OCI-LY7 (cell line): ENCODE measurements around the gene PFKFB2. TPM values are rescaled to one million over a fixed set of nuclear protein-coding genes. Genes with fewer than 3 reads are reported as not detected.

ENCODE experiments used
- BruUV-seq: library from RNA; stranded (reverse); fragments of 400-500 nt; replicated peaks from 2 replicates; lab custom pipeline; 2021; lab: Mats Ljungman, UMichigan
- CTCF ChIA-PET: fragments of 300-600 bp; sonication (Branson Sonifier 250); formaldehyde crosslinking; loops from one replicate; lab custom pipeline; 2022; ENCODE audit warnings: antibody characterized with exemption; ENCODE audit not compliant: unreplicated experiment; lab: Charles Lee
- POLR2A ChIA-PET: fragments of 300-600 bp; sonication (Branson Sonifier 250); formaldehyde crosslinking; loops from one replicate; lab custom pipeline; 2022; ENCODE audit warnings: antibody characterized with exemption; lab: Charles Lee
- DNase-seq: peaks from one replicate; pipeline ENCODE4 v3.0.0-alpha.2; 2015; ENCODE audit warnings: low spot score
- H2AFZ ChIP-seq: fragments of 200-600 bp; sonication (generic), shearing (Covaris generic); 2 replicates; pipeline ENCODE4 v1.6.1; 2014; ENCODE audit warnings: mild to moderate bottlenecking, antibody characterized with exemption, low read length, moderate library complexity
- H3K27ac ChIP-seq: fragments of 200-600 bp; sonication (generic); 2 replicates; pipeline ENCODE4 v1.5.1; 2014; ENCODE audit warnings: mixed run types, low read depth, mild to moderate bottlenecking, moderate library complexity, low read length, inconsistent platforms; ENCODE audit not compliant: poor library complexity, severe bottlenecking
- H3K36me3 ChIP-seq: fragments of 200-600 bp; sonication (generic); 2 replicates; pipeline ENCODE4 v1.6.1; 2014; ENCODE audit warnings: mild to moderate bottlenecking, antibody characterized with exemption, low read length, moderate library complexity, mixed read lengths; ENCODE audit not compliant: insufficient read depth
- H3K4me1 ChIP-seq: fragments of 200-600 bp; sonication (generic); 2 replicates; pipeline ENCODE4 v1.5.1; 2014; ENCODE audit warnings: mild to moderate bottlenecking, low read length; ENCODE audit not compliant: insufficient read depth, poor library complexity, severe bottlenecking
- H3K4me2 ChIP-seq: fragments of 200-600 bp; sonication (generic); 2 replicates; pipeline ENCODE4 v1.6.1; 2014; ENCODE audit warnings: mild to moderate bottlenecking, low read length
- H3K4me3 ChIP-seq: fragments of 200-600 bp; sonication (generic); 2 replicates; pipeline ENCODE4 v1.5.1; 2014; ENCODE audit warnings: mild to moderate bottlenecking, low read depth, low read length; ENCODE audit not compliant: poor library complexity, severe bottlenecking
- H3K79me2 ChIP-seq: fragments of 200-600 bp; sonication (generic); 2 replicates; pipeline ENCODE4 v1.6.1; 2016; ENCODE audit warnings: low read depth, mild to moderate bottlenecking, low read length, moderate library complexity, mixed read lengths; ENCODE audit not compliant: insufficient read depth
- H3K9me2 ChIP-seq: fragments of 200-600 bp; sonication (generic); 2 replicates; pipeline ENCODE4 v1.6.1; 2016; ENCODE audit warnings: mild to moderate bottlenecking, low read length, mixed read lengths; ENCODE audit not compliant: insufficient read depth
- H3K9me3 ChIP-seq: fragments of 200-600 bp; sonication (generic); 2 replicates; pipeline ENCODE4 v1.6.1; 2014; ENCODE audit warnings: mild to moderate bottlenecking, mixed run types, low read length, mixed read lengths
- H4K20me1 ChIP-seq: fragments of 200-600 bp; sonication (generic); 2 replicates; pipeline ENCODE4 v1.6.1; 2014; ENCODE audit warnings: mild to moderate bottlenecking, antibody characterized with exemption, low read length, moderate library complexity, mixed read lengths; ENCODE audit not compliant: insufficient read depth
- EZH2phosphoT487 ChIP-seq: fragments of 200-600 bp; sonication (generic); IDR thresholded peaks from 2 replicates; pipeline ENCODE4 v1.6.1; 2018; ENCODE audit warnings: low read depth, borderline replicate concordance, mild to moderate bottlenecking, mixed run types, antibody characterized with exemption, low read length, moderate library complexity, mixed read lengths
- intact Hi-C: fragments of 100-400 bp; cut with micrococcal nuclease; formaldehyde crosslinking; loops from one replicate; pipeline ENCODE4 v1.10.0; 2022; ENCODE audit not compliant: unreplicated experiment
- total RNA-seq, 2 experiments: library from RNA; depleted of rRNA in 1 of 2; stranded (reverse); fragments of >200 nt in 1 of 2; shearing (Covaris generic) in 1 of 2; gene quantifications; 2 replicates each; pipeline ENCODE4 v1.2.3, GENCODE V29; 2014 to 2022
- TF ChIP-seq, protein P1 (sequence below): fragments of 200-600 bp; sonication (generic); conservative IDR thresholded peaks from 2 replicates; pipeline ENCODE4 v1.5.1; 2014; ENCODE audit warnings: mild to moderate bottlenecking, antibody characterized with exemption, low read length, moderate library complexity, mixed read lengths

PFKFB2 gene
- total RNA-seq, 2 experiments from 2014 or later: 9.8 to 13.1 TPM

DNA sequence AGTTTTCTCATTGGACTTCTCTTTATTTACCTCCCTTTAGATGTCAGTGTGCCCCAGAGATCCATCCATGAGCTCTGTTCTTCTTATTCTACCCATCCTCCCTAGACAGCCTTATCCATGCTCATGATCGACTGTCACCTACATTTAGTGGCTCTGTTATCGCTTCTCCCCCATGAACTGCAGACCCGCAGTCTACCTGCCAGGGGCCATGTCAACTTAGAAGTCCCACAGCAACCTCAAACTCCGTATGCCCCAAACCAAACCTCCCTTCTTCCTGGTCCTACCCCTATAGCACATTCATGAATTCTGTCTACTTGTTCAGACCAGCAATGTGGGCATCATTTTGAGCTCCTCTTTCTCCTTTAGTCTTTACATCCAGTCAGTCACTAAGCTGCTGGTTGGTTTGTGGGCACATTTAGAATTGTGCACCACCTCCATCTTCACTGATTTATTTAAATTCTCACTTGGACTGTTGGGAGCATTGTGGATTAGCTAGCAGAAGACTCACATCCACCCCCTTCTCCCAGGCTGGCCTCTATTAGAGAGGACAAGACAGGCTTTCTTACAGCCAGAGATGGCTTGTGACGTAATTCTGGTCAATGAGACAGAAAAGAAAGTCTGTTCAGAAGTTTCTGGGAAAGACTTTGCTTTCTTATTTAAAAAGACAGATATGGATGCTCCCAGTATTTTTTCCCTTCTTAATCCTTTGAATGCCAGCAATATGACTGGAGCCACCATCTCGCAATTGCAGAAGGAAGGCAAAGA, 39.6 kb upstream of the PFKFB2 start:
- no TSS peak for BruUV-seq
- TF ChIP-seq, protein P1, sequence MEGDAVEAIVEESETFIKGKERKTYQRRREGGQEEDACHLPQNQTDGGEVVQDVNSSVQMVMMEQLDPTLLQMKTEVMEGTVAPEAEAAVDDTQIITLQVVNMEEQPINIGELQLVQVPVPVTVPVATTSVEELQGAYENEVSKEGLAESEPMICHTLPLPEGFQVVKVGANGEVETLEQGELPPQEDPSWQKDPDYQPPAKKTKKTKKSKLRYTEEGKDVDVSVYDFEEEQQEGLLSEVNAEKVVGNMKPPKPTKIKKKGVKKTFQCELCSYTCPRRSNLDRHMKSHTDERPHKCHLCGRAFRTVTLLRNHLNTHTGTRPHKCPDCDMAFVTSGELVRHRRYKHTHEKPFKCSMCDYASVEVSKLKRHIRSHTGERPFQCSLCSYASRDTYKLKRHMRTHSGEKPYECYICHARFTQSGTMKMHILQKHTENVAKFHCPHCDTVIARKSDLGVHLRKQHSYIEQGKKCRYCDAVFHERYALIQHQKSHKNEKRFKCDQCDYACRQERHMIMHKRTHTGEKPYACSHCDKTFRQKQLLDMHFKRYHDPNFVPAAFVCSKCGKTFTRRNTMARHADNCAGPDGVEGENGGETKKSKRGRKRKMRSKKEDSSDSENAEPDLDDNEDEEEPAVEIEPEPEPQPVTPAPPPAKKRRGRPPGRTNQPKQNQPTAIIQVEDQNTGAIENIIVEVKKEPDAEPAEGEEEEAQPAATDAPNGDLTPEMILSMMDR: no peak
- no peak for TF ChIP-seq EZH2phosphoT487
- Histone ChIP-seq H3K4me1 (no peaks in the 10 kb centered on the region), H3K4me2 (no peak overlapping the region), H2AFZ (no peak overlapping the region), H3K4me3 (no peak overlapping the region), H3K27ac (no peak overlapping the region), H4K20me1 (no peaks in the 10 kb centered on the region), H3K9me2 (no peaks in the 10 kb centered on the region), H3K9me3 (no peaks in the 10 kb centered on the region), H3K36me3 (no peaks in the 10 kb centered on the region), H3K79me2 (no peaks in the 10 kb centered on the region)
- ChIA-PET CTCF (no interaction called here), POLR2A (interaction anchor here (0.6 to 1.4 kb wide), 2 partner anchors 13 to 99 kb away, joined by 3 read pairs; no protein-coding TSS in a partner anchor)
- intact Hi-C loops: no loop called here
- no peak for DNase-seq

DNA sequence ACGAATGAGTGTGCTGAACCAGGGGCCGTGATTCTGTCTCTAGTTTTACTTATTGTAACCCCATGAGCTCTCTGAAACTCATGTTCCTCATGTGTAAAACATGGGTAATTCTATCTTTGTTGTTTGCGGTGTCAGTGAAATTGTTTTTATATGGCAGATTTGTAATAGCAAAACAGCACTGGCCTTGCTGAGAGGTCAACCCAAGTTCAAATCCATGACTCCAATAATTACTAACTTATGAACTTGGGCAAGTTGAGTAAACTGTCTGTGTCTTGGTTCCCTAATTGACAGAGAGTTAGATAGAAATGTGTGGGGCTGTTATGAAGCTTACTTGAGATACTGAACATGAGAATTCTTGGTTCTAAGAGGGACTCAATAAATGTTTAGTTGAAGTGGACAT, 38.3 kb upstream of the PFKFB2 start:
- CTCF ChIA-PET: no interaction called here
- H3K9me2 ChIP-seq: no peaks in the 10 kb centered on the region

More for the DNA sequence above, 38.3 kb upstream of the PFKFB2 start:
- Histone ChIP-seq H3K4me3 (no peak overlapping the region), H3K79me2 (no peaks in the 10 kb centered on the region), H3K9me3 (no peaks in the 10 kb centered on the region), H3K27ac (no peak overlapping the region), H4K20me1 (no peaks in the 10 kb centered on the region), H2AFZ (no peak overlapping the region), H3K36me3 (no peaks in the 10 kb centered on the region), H3K4me1 (no peaks in the 10 kb centered on the region), H3K4me2 (no peak overlapping the region)
- intact Hi-C loops: no loop called here
- BruUV-seq: no TSS peak
- POLR2A ChIA-PET: interaction anchor here (0.6 to 1.4 kb wide), 3 partner anchors 12 to 170 kb away, joined by 3 read pairs; no protein-coding TSS in a partner anchor
- TF ChIP-seq EZH2phosphoT487: no peak
- TF ChIP-seq, protein P1: no peak
- DNase-seq: no peak
